ENCODE data around the gene NCSTN. TPM values are rescaled to one million over a fixed set of nuclear protein-coding genes. Genes with fewer than 3 reads are reported as not detected.
A peak's percentile ranks its signal among the peaks of the same experiment; 100 is the strongest.

NCSTN gene
- total RNA-seq, 1 experiment from 2014 or later, result 67.8 TPM

GRCh38 chr1:160357286-160358002 lies 14.3 kb downstream of the NCSTN start:
- no peak overlapping the region for H2BK5ac ChIP-seq (ENCODE audit: insufficient read length, low read length)
- peaks cover 37 to 84% (median 76%) of the 10 kb centered on the region in 3 experiments for H3K36me3 Mint-ChIP-seq (ENCODE audit: insufficient read depth in 1 of 3, low read depth in 3 of 3)
- H3K23ac ChIP-seq (ENCODE audit: insufficient read length, low read depth, low read length), result no peak overlapping the region
- H3T11ph ChIP-seq (ENCODE audit: low read length), result no peak overlapping the region
- no peak overlapping the region for H3K14ac ChIP-seq (ENCODE audit: insufficient read depth, low read length)
- no peaks in the 10 kb centered on the region for H3K9me3 Mint-ChIP-seq
- no peak overlapping the region for H2AFZ ChIP-seq (ENCODE audit: low read length)
- H3K18ac ChIP-seq (ENCODE audit: insufficient read length, low read depth, low read length), result no peak overlapping the region
- no peak for TF ChIP-seq CTCF (conservative IDR thresholded peaks at IDR 0.05)
- H4K20me1 ChIP-seq (ENCODE audit: control insufficient read depth, insufficient read depth, insufficient read length), result peaks cover 2% of the 10 kb centered on the region
- H2BK120ac ChIP-seq (ENCODE audit: low read depth, low read length, poor library complexity, severe bottlenecking), result no peak overlapping the region
- no peak overlapping the region for H4K8ac ChIP-seq (replicated peaks; ENCODE audit: insufficient read length, low read depth, low read length)
- H3K56ac ChIP-seq (ENCODE audit: insufficient read length, low read depth, low read length), result no peak overlapping the region
- H3K4ac ChIP-seq (ENCODE audit: low read depth, low read length), result no peak overlapping the region
- H3K4me3 Mint-ChIP-seq, result no peak overlapping the region
- no peaks in the 10 kb centered on the region; the same call in 1 of the 2 replicates for H3K4me1 ChIP-seq (ENCODE audit: insufficient read depth, low read length)
- no peak overlapping the region for H4K5ac ChIP-seq (ENCODE audit: insufficient read length, low read depth, low read length)
- no peak overlapping the region for H3K9ac ChIP-seq (ENCODE audit: extremely low read depth, insufficient read length, low read length)
- H2AK5ac ChIP-seq (ENCODE audit: insufficient read length, low read length), result no peak overlapping the region
- H3K27ac ChIP-seq (ENCODE audit: insufficient read length, low read depth, low read length), result no peak overlapping the region
- H3K9me3 ChIP-seq (ENCODE audit: control insufficient read depth, low read depth, low read length), result no peaks in the 10 kb centered on the region
- no CpG with 5 or more reads among the region's 7 CpGs for WGBS (ENCODE audit: extremely low coverage, insufficient read length, low lambda C conversion rate)
- H2BK15ac ChIP-seq (ENCODE audit: low read depth, low read length), result no peak overlapping the region
- no peaks in the 10 kb centered on the region for H3K79me2 ChIP-seq (ENCODE audit: insufficient read depth, low read length)
- H2BK20ac ChIP-seq (ENCODE audit: low read depth, low read length, poor library complexity, severe bottlenecking), result no peak overlapping the region
- H3K79me1 ChIP-seq (ENCODE audit: insufficient read depth, low read depth, low read length, poor library complexity, severe bottlenecking), result no peaks in the 10 kb centered on the region
- no peak overlapping the region for H4K91ac ChIP-seq (ENCODE audit: insufficient read length, low read depth, low read length)
- H3K27ac Mint-ChIP-seq, result 0 out of 7 replicates have a peak overlapping the region, but pooled peaks of 1 of the 3 experiments have one; percentile 45
- H3K27me3 Mint-ChIP-seq (ENCODE audit: low read depth), result no peaks in the 10 kb centered on the region
- no peaks in the 10 kb centered on the region for H3K23me2 ChIP-seq (ENCODE audit: insufficient read length, low read depth, low read length, poor library complexity, severe bottlenecking)
- no peak overlapping the region for H2BK12ac ChIP-seq (ENCODE audit: insufficient read length, low read depth, low read length)
- no peak overlapping the region for H3K4me2 ChIP-seq (ENCODE audit: insufficient read depth, insufficient read length, low read length)
- DNase-seq, result no peak
- H3K4me1 Mint-ChIP-seq, result peaks cover 13 to 16% of the 10 kb centered on the region in 2 experiments
- no peaks in the 10 kb centered on the region for H3K27me3 ChIP-seq (ENCODE audit: insufficient read depth, low read length)

All from H9 (cell line).